ENCODE data around the gene RFX2. TPM values are rescaled to one million over a fixed set of nuclear protein-coding genes. Genes with fewer than 3 reads are reported as not detected.

The RFX2 gene
- total RNA-seq, 2 experiments from 2014 or later, result 10.1 to 10.4 TPM

DNA sequence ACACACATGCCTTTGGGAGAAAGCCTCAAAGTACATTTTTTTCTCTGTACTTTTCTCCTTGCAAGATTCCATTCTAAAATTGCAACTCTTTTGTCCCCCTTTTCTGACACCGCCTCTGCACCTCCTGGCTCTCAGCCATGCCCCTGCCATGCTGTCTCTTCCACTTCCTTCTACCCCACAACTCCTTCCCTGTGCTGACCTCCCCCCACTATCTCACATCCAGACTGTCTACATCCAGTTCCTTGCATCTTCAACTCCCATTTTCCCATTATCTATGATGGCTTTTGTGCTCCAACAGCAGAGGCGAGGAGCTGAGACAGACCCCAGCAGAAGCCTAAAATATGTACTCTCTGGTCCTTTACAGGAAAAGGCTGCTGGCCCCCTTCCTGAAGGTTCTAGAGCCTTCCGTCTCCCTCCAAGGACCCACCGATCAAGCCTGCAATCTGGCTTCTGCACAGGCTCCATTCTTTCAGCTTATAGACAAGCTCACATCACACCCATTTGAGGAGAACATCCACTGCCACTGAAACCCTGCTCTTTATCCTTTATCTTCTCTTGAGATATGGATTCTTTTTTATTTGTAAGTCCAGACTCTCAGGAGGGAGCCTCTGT is 50.2 kb downstream of the RFX2 start:
- peaks cover 38% of the 10 kb centered on the region for H3K4me1 Mint-ChIP-seq
- H3K27ac Mint-ChIP-seq, result peak overlapping the region; percentile 14
- no peak overlapping the region for H3K4me3 Mint-ChIP-seq
- CTCF ChIA-PET, result interaction anchor here (1.7 kb wide), 1 partner anchor 8 kb away, joined by 3 read pairs; no protein-coding TSS in a partner anchor
- H3K36me3 Mint-ChIP-seq (ENCODE audit: low read depth), result no peaks in the 10 kb centered on the region
- POLR2A ChIA-PET, result no interaction called here
- no peaks in the 10 kb centered on the region for H3K9me3 Mint-ChIP-seq
- H3K27me3 Mint-ChIP-seq, result peaks cover 2% of the 10 kb centered on the region
- DNase-seq, result no peak

GRCh38 chr19:6059396-6059947 is 50.8 kb downstream of the RFX2 start:
- DNase-seq, result no peak
- H3K27me3 Mint-ChIP-seq, result peaks cover 3% of the 10 kb centered on the region
- peaks cover 36% of the 10 kb centered on the region for H3K4me1 Mint-ChIP-seq
- H3K36me3 Mint-ChIP-seq (ENCODE audit: low read depth), result no peaks in the 10 kb centered on the region
- no peak overlapping the region for H3K4me3 Mint-ChIP-seq
- no peak overlapping the region for H3K27ac Mint-ChIP-seq
- no peaks in the 10 kb centered on the region for H3K9me3 Mint-ChIP-seq
- ChIA-PET CTCF (interaction anchor here (1.7 kb wide), 1 partner anchor 9 kb away, joined by 3 read pairs; no protein-coding TSS in a partner anchor), POLR2A (no interaction called here)

- Mint-ChIP-seq H3K36me3 (ENCODE audit: low read depth) (no peaks in the 10 kb centered on the region), H3K4me1 (peaks cover 36% of the 10 kb centered on the region), H3K4me3 (no peak overlapping the region), H3K9me3 (no peaks in the 10 kb centered on the region), H3K27ac (no peak overlapping the region), H3K27me3 (peaks cover 7% of the 10 kb centered on the region)
- no peak for DNase-seq
- ChIA-PET POLR2A (no interaction called here), CTCF (interaction anchor here (1.7 to 2.2 kb wide), 2 partner anchors 10 to 11 kb away, joined by 3 to 10 read pairs; no protein-coding TSS in a partner anchor)
These were observed 51.6 kb downstream of the RFX2 start for GRCh38 chr19:6058518-6059201.

DNA sequence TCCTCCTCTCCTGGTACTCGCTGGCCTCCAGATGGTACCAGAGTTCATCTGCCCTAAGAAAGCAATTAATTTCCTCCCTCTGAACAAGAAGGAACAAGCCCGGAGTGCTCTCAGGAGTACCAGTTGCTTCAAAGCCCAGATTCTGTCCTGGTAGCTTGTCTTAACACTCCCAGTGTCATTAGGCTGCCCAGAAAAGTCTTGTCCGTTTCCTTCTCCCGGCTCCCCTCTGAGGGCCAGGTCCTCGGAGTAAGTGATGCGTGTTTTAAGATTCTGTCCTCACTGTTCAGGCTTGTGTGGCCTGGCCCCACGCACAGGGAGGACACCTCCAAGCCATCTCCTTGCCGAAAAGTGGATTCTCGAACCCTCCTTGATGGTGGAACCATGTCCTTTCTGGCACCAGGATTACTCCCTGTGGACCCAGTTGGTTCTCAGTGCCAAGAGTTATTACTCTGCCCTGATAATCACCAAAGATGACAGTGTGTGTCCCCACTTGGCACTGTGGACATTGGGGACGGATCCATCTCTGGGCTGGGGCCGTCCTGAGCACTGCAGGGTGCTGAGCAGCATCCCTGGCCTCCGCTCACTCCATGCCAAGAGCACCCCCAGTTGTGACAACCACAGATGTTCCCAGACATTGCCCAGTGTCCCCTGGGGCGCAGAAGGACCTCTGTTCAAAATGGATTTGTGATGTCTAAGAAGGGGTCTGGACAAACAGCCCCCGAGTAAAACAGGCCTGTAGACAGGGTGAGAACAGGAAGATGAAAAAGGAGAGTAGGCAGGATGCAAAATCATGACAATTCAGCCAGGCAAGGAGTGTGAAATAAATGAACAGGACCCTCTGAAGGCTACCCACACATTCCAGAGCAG is 52.4 kb downstream of the RFX2 start:
- peaks cover 33% of the 10 kb centered on the region for H3K4me1 Mint-ChIP-seq
- no peak overlapping the region for H3K4me3 Mint-ChIP-seq
- H3K36me3 Mint-ChIP-seq (ENCODE audit: low read depth), result no peaks in the 10 kb centered on the region
- no peak for DNase-seq
- H3K27me3 Mint-ChIP-seq, result peaks cover 12% of the 10 kb centered on the region
- ChIA-PET CTCF (interaction anchor here (0.5 to 2.2 kb wide), 4 partner anchors 10 to 254 kb away, joined by 3 to 10 read pairs (median 4); no protein-coding TSS in a partner anchor), POLR2A (no interaction called here)
- no peak overlapping the region for H3K27ac Mint-ChIP-seq
- no peaks in the 10 kb centered on the region for H3K9me3 Mint-ChIP-seq

DNA sequence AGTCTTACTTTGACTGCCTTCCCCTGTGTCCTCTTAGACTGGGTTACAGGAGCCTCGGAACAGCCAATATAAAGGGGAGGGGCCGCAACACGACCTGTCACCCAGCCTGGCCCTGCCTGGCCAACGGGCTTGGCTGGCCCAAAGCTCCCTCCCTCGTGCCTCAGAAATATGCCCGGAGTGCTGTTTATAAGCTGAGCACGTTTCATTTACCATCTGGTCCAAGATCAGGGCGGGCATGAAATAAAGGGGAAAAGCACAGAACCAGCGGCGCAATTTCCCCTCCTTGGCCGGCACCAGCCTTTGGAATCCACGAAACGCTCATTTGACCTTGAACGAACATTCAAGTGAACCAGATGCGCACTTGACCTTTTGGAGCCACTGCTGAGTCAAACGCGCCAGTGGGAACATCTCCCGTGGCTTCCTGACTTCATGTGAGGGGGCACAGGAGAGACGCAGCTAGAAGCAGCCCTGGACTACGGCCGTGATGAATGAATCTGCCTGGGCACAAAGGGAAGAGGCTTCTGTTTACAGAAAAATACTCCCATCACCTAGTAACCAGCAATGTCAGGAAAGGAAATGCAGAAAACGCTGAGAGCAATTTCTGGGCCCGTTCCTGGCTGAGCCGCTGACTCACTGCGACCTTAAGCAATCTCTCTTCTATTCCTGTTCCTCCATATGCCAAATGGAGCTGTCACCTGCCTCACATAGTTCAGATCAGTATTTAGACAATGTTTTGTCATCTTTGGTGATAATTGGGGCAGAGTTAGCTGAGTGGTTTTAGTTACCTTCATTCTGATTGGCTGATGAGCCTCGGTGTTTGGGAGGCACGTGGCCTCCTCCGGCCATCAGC is 53.3 kb downstream of the RFX2 start:
- CTCF ChIA-PET, result interaction anchor here (0.5 to 2.2 kb wide), 5 partner anchors 9 to 843 kb away, joined by 3 to 10 read pairs (median 4); no protein-coding TSS in a partner anchor
- peaks cover 12% of the 10 kb centered on the region for H3K27me3 Mint-ChIP-seq
- no peaks in the 10 kb centered on the region for H3K36me3 Mint-ChIP-seq (ENCODE audit: low read depth)
- H3K4me3 Mint-ChIP-seq, result no peak overlapping the region
- no peak for DNase-seq
- POLR2A ChIA-PET, result no interaction called here
- H3K27ac Mint-ChIP-seq, result no peak overlapping the region
- H3K9me3 Mint-ChIP-seq, result no peaks in the 10 kb centered on the region
- H3K4me1 Mint-ChIP-seq, result peaks cover 24% of the 10 kb centered on the region

DNA sequence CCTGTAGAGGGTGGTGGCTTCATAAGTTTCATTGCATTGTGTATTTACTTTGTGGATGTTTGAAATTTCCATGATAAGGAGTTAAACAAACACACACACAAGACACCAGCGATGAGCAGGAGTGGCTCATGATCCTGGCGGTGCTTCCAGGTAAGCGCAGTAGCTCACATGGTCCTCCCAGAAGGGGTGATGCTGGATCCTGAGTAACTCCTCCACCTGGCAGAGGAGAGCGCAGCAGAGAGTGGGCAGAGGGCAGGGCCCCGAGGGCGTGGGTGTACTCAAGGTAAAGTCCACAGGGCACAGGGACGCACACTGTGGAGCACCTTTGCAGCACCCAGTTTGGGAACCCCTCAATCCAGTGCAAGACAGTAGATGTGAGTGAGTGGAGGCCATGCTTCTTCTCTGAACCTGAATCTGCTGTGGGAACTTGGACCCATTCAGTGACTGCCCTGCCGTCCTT is 54.0 kb downstream of the RFX2 start:
- Mint-ChIP-seq H3K27ac (no peak overlapping the region), H3K9me3 (no peaks in the 10 kb centered on the region), H3K36me3 (ENCODE audit: low read depth) (no peaks in the 10 kb centered on the region), H3K27me3 (peaks cover 12% of the 10 kb centered on the region), H3K4me3 (no peak overlapping the region), H3K4me1 (peaks cover 21% of the 10 kb centered on the region)
- ChIA-PET CTCF (interaction anchor here (0.5 kb wide), 1 partner anchor 843 kb away, joined by 3 read pairs; no protein-coding TSS in a partner anchor), POLR2A (no interaction called here)
- DNase-seq, result no peak

- Mint-ChIP-seq H3K9me3 (no peaks in the 10 kb centered on the region), H3K27ac (no peak overlapping the region), H3K4me1 (peaks cover 10% of the 10 kb centered on the region), H3K27me3 (peaks cover 12% of the 10 kb centered on the region), H3K4me3 (no peak overlapping the region), H3K36me3 (ENCODE audit: low read depth) (no peaks in the 10 kb centered on the region)
- ChIA-PET POLR2A (no interaction called here), CTCF (interaction anchor here (1.2 kb wide), 1 partner anchor 70 kb away, joined by 4 read pairs; no protein-coding TSS in a partner anchor)
- DNase-seq, result no peak
These were observed 55.1 kb downstream of the RFX2 start for GRCh38 chr19:6055013-6055795.

DNA sequence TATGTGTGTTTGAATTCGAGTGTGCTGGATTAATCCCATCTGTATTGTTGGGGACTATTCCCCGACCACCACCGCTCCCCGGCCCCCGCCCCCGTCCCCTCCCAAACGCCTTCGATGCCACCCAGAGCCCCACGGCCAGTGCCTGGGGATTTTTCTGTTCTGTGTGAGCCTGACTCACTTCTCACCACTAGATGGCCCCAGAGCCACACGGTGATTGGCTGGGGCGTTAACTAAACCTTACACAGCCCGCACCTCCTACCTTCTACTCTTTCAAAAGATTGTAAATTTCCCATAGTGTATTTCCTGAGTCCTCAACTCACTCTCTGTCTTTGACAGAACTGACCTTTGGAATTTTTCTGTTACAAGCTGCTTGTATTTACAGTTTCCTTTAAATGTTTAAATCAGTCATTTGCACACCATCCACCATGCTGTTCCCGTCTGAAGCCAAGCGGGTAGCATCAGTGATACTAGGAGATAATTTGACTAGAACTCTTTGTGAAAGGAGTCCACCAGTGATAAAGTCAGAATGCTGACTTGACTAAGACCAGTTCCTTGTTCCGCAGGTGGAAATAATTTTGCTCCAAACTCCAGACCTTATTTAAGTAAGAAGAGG is 61.4 kb downstream of the RFX2 start:
- H3K27ac Mint-ChIP-seq, result no peak overlapping the region
- peaks cover 4% of the 10 kb centered on the region for H3K4me1 Mint-ChIP-seq
- H3K9me3 Mint-ChIP-seq, result no peaks in the 10 kb centered on the region
- H3K27me3 Mint-ChIP-seq, result peaks cover 6% of the 10 kb centered on the region
- no peaks in the 10 kb centered on the region for H3K36me3 Mint-ChIP-seq (ENCODE audit: low read depth)
- CTCF ChIA-PET, result interaction anchor here (0.7 to 1.9 kb wide), 9 partner anchors 9 to 275 kb away, joined by 3 to 14 read pairs (median 4); no protein-coding TSS in a partner anchor
- POLR2A ChIA-PET, result no interaction called here
- peak; percentile 85 for DNase-seq
- H3K4me3 Mint-ChIP-seq, result no peak overlapping the region

GRCh38 chr19:6048348-6048747 is 62.0 kb downstream of the RFX2 start:
- Mint-ChIP-seq H3K27ac (no peak overlapping the region), H3K36me3 (ENCODE audit: low read depth) (no peaks in the 10 kb centered on the region), H3K4me1 (peaks cover 4% of the 10 kb centered on the region), H3K9me3 (no peaks in the 10 kb centered on the region), H3K4me3 (no peak overlapping the region), H3K27me3 (peaks cover 4% of the 10 kb centered on the region)
- ChIA-PET POLR2A (no interaction called here), CTCF (interaction anchor here (0.7 to 1.9 kb wide), 10 partner anchors 10 to 82 kb away, joined by 3 to 14 read pairs (median 3); no protein-coding TSS in a partner anchor)
- no peak for DNase-seq

GRCh38 chr19:6047741-6048251 is 62.5 kb downstream of the RFX2 start:
- Mint-ChIP-seq H3K4me1 (peaks cover 4% of the 10 kb centered on the region), H3K27me3 (no peaks in the 10 kb centered on the region), H3K27ac (no peak overlapping the region), H3K4me3 (no peak overlapping the region), H3K36me3 (ENCODE audit: low read depth) (no peaks in the 10 kb centered on the region), H3K9me3 (no peaks in the 10 kb centered on the region)
- CTCF ChIA-PET, result interaction anchor here (0.7 to 1.9 kb wide), 11 partner anchors 10 to 83 kb away, joined by 3 to 14 read pairs (median 3); no protein-coding TSS in a partner anchor
- POLR2A ChIA-PET, result no interaction called here
- DNase-seq, result no peak

GRCh38 chr19:6047256-6047655 is 63.0 kb downstream of the RFX2 start:
- Mint-ChIP-seq H3K27ac (no peak overlapping the region), H3K4me3 (no peak overlapping the region), H3K36me3 (ENCODE audit: low read depth) (no peaks in the 10 kb centered on the region), H3K27me3 (no peaks in the 10 kb centered on the region), H3K9me3 (no peaks in the 10 kb centered on the region), H3K4me1 (peaks cover 4% of the 10 kb centered on the region)
- ChIA-PET CTCF (interaction anchor here (0.9 to 1.5 kb wide), 6 partner anchors 11 to 78 kb away, joined by 3 to 10 read pairs (median 4); no protein-coding TSS in a partner anchor), POLR2A (no interaction called here)
- DNase-seq, result no peak
